HG03442 (cell line): Measurements from ENCODE around the gene PTPRCAP.

Experiments used
- ATAC-seq: cut with Tn5 transposase; IDR thresholded peaks from one replicate; pipeline ENCODE4 v1.9.1; 2021; ENCODE audit warnings: mild to moderate bottlenecking, moderate library complexity; ENCODE audit not compliant: unreplicated experiment

Gene PTPRCAP

DNA sequence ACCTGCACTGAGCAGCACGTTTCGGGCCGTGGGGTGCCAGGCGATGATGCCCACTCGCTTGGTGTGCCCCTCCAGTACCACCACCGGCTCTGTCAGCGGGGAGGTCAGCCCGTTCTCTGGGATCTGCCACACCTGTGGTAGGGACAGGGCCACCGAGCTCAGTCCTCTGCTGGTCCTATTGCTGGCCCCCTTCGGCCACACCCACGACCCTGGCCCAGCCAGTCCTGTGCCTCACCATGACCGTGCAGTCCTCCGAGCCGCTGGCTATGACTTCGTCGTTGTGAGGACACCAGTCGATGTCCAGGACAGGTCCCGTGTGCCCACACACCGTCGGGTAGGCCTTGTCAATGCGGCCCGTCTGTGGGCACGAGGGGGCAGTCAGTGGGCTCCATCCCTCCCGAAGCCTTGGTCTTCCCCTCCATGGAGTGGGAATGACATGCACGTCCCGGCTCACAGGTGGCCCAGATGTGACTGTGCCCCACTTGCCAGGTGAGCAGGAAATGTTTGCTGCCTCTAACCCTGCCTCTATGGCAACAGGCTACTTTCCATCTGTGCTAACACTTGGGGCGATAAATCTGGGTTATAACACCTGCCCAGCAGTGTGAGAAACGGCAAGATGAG is 4.4 kb upstream of the PTPRCAP start:
- no peak for ATAC-seq

DNA sequence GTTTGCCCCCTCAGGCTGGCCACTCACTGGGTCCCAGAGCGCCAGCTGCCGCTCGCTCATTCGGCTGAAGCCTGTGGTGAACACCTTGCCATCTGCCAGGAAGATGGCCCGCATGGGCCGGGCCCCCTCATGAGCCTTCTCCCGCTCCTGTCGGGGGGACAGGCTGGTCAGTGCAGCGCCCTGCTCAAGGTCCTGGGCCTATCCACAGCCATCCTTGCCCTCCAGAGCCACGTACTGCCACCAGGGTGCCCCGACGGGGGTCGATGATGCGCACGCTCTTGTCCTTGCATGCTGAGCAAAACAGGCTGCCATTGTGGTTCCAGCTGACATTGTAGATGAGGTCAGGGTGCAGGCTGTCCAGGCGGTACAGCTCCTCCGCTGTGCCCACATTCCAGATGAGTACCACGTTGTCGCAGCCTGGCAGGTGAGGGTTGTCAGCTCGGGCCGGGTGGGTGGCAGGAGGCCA is 3.6 kb upstream of the PTPRCAP start:
- ATAC-seq, result no peak

DNA sequence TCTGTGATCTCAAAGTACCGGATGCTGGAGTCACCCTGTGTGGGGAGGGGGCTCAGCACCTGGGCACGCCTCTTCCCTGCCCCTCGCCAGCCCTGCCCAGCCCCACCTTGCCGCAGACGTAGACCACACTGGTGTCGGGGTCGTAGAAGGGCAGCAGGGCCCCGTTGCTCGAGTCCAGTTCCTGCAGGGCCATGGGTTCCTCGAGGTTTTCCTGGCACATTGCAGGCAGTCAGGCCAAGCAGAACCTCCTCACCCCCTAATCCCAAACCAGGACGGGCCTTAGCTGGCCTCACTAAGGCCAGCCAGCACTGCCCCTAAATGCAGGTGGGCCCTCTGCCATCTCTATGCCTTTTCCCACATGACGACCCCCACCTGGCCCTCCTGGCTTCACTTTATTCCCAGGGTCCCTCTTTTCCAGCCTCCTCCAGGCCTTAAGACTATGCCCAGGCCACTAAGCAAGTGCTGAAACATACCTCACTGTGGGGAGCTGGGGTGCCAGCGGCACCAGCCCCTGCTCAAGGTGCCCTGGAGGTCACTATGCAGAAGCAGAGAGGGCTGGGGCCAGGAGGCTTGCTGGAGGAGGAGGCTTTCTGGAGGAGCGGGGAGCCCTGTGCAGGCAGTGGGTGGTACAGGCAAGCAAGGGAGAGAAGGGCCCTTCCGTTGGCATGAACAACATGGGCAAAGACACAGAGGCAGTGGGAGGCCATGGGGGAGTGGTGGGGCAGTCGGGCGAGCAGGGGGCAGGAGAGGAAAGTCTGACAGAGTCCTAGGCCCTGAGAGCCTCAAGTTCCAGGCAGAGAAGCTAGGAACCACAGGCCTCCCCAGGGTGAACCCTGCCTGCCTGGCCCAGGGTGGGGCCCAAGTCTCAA is 3.0 kb upstream of the PTPRCAP start:
- no peak for ATAC-seq

DNA sequence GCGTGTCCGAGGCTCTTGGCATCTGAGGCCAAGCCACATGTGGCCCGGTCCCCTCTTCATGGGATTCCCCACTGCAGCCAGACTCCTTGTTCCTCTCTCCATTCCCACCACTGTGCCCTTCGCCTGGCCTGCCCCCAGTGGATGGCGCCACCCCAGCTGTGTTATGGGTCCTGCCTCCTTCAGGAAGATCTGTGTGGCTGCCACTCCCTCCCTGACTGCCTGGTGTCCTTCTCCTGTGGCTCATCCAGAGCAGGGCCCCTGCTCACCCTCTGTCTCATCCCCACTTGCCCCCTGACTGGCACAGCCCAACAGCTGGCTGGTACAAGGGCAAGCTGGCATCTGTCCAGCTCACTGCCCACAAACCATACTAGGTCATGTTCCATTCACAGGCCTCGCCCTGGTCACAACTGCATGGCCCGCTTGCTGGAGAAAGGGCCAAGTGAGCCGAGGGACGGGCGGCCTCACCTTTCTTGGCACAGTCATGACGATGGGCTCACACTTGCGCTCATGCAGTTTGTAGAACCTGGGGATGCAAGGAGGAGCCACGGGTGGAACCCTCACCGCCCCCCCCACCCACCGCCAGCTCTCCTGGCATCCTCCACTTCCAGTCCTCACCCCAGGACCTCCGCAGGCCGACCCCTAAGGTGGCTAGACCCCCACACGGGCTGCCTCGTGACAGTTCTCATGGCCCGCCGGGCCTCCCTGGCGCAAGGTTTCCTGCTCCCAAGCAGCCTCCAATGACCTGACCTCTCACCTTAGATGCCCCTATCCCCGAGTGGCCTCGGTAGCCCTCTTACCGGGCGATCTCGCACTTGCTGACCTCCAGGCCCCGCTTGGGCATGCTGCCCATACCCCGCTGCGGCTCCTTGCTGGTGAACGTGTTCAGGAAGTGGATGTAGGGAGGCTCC is 2.1 kb upstream of the PTPRCAP start:
- no peak for ATAC-seq

DNA sequence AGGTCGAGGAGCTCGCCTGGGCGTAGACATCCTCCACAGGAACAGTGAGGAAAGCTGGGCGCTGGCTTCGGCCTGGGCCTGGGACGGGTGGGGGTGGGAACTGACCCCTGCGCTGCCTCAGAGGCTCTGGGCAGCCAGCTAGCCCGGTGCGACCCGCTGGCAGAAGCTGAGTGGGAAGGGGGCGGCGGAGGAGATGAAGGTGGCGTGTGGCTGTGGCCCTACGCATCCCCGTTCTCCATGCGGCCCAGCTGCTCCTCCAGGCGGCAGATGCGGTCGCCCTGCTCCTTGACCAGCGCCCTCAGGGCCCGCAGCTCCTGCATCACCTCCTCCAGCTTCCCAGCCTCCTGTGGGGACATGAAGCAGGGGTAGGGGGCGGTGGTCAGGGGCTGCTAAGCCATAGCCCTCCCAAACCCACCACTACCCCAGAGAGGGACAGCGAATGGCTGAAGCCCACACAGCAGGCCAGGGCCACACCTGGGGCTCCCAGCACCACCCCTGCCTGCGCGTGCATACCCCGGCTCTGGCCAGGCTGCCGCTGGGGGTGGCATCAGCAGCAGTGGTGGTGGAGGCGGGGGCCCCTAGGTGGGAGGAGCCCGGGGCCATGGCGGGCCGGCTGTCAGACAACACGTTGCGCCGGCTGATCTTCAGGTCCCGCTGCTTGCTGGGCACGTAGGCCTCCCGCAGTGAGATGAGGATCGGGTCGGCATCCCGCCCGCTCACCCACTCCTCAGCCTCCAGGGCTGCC is 848 bp upstream of the PTPRCAP start:
- ATAC-seq, result no peak

DNA sequence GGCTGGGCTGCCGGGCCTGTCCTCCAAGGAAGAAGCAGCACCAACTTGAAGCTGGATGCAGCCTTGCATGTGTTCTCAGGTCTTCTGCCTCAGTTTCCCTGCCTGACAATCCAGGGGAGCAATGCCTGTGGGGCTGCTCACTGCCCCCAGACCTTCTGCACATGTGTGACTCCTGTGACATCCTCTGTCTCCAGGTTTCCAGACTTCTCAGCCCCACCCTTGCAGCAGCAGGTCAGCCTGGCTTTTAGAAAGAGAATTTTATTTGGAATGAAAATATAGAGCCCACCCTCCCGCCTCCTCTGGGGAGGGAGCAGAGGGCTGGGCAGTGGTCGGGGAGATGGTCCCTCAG is 301 bp upstream of the PTPRCAP start:
- no peak for ATAC-seq

DNA sequence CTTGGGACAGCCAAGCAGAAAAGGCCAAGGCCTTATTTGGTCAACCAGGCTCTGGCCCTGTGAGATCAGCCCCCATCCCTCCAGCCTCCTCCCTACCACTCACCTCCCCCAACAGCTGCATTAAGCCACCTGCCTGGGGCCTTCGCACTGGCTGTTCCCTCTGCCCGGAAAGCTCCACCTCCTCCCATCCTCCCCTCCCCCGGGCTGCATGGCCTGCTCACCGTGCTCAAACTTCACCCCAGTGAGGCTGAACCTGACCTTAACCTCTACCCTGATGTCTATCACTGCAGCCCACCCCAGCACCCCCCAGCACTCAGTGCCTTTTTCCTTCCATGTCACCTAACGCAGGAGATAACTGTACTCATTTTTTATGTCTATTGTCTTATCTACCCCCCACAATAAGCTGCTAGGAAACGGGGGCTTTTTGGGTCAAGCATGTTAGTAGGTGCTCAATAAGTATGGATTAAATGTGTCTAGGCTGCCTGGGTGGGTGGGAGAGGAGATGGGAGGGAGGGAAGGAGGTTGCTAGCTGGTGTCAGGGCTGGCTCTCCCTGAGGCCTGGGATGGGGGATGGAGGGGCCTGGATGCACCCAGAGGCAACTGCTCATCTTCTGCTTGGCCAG is 912 bp downstream of the PTPRCAP start:
- ATAC-seq, result no peak

DNA sequence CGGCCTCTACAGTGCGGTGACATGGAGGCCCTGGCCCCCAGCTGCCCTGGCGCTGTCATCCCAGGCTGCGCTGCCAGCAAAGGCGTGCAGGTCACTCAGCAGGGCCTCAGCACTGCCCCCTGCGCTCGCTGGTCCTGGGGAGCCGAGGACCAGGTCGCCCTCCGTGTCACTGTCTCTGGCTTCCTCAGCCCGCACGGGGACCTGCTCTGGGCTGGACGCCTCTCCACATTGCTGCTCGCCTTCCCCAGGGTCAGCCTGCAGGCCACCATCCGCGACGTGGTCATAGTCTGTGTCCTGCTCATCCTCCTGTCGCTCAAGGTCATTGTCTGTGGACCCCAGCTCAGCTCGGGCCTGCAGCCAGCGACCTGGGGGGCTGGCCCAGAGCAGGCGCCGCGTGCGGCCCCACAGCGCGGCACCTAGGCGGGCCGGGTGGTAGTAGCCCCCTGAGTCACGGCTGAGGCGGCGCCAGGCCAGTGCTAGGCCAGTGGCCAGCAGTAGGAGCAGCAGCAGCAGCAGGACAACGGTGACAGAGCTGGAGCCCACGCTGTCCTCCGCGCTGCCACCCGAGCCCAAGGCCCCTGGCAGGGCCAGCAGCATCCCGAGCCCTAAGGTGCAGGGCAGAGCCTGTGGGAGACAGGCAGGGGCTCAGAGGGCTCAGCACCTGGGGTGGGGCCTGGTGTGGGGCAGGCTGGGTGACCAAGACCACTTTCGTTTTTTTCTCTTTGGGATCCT is 1.6 kb downstream of the PTPRCAP start:
- no peak for ATAC-seq

DNA sequence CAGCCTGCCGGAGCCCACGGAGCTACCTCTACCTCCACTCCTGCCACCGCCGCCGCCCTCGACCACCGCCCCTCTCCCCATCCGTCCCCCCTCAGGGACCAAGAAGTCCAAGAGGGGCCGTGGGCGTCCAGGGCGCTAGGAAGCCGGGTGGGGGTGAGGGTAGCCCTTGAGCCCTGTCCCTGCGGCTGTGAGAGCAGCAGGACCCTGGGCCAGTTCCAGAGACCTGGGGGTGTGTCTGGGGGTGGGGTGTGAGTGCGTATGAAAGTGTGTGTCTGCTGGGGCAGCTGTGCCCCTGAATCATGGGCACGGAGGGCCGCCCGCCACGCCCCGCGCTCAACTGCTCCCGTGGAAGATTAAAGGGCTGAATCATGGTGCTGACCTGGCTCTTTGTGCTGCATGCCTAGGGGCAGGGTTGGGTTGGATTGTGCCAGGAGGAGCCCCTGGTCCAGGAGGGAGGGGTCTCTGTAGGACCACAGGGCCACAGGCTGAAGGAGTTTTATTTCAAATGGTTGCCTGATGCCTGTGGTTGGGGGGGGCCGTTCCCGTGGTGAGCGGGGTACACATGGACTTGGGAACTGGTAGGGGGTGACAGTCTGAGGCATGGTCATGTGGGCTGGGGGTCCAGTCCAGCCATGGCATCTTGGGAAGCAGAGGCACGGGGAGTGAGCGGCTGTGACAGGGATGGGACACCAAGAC is 2.3 kb downstream of the PTPRCAP start:
- no peak for ATAC-seq

DNA sequence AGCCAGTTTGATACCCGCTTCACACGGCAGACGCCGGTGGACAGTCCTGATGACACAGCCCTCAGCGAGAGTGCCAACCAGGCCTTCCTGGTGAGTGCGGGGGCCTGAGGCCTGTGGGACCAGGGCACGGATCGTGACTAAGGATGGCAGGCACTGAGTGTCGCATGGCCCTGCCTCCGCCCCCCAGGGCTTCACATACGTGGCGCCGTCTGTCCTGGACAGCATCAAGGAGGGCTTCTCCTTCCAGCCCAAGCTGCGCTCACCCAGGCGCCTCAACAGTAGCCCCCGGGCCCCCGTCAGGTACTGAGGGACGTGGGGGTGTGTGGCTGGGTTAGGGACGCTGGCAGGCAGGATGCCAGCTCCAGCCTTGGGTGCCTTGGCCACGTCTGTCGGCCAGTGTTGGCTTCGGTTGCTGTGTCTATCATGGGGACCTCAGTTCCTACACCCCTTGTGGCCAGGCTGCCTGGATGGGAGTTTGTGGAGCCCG is 3.0 kb downstream of the PTPRCAP start:
- no peak for ATAC-seq

DNA sequence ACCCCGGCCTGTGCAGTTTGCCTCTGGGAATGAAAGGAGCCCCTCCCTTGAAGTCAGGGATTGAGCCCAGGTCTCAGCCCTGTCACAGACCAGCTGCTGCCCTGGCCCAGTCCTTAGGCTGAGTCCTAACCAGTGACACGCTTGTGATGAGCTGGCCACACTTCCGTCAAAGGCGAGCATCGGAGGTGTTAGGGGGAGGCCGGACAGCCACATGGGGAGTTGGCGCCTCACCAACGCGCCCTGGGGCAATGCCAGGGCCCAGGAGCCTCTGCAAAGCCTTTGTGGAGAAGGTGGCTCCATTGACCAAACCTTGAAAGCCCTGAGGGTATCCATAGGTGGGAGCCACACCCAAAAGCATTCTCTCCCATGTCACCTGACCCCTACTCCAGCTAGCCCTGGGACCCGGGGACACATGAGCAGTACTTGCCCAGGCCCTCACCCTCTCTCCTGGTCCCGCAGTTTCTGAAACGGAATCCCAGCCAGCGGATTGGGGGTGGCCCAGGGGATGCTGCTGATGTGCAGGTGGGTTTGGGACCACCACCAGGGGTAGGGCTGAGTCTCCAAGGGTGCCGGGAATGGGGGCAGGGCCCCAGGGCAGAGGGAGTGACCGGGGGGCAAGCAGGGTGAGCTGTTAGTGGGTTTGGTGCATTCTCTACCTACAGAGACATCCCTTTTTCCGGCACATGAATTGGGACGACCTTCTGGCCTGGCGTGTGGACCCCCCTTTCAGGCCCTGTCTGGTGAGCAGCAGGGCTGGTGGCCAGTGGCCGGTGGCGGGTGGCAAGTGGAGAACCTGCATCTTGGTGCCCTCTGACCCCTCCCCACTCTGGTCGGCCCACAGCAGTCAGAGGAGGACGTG is 3.7 kb downstream of the PTPRCAP start:
- ATAC-seq, result no peak

DNA sequence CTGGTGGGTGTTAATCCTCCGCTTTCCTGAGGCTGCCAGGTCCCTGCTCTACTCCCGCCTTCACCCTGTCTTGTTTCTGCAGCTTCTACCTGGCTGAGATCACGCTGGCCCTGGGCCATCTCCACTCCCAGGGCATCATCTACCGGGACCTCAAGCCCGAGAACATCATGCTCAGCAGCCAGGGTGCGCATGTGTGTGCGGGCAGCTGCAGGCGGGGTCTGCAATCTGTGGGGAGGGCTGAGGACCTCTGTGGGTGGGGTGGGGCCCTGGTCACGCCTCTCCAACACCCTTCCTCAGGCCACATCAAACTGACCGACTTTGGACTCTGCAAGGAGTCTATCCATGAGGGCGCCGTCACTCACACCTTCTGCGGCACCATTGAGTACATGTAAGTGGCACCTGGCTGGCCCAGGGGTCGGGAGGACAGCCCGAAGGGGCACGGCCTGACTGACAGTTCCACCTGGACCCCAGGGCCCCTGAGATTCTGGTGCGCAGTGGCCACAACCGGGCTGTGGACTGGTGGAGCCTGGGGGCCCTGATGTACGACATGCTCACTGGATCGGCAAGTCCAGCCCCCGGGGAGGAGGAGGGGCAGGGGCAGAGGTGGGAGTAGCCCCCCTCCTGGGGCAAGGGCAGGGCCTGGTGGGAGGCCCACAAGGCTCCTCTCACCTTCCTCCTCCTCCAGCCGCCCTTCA is 4.7 kb downstream of the PTPRCAP start:
- no peak for ATAC-seq

DNA sequence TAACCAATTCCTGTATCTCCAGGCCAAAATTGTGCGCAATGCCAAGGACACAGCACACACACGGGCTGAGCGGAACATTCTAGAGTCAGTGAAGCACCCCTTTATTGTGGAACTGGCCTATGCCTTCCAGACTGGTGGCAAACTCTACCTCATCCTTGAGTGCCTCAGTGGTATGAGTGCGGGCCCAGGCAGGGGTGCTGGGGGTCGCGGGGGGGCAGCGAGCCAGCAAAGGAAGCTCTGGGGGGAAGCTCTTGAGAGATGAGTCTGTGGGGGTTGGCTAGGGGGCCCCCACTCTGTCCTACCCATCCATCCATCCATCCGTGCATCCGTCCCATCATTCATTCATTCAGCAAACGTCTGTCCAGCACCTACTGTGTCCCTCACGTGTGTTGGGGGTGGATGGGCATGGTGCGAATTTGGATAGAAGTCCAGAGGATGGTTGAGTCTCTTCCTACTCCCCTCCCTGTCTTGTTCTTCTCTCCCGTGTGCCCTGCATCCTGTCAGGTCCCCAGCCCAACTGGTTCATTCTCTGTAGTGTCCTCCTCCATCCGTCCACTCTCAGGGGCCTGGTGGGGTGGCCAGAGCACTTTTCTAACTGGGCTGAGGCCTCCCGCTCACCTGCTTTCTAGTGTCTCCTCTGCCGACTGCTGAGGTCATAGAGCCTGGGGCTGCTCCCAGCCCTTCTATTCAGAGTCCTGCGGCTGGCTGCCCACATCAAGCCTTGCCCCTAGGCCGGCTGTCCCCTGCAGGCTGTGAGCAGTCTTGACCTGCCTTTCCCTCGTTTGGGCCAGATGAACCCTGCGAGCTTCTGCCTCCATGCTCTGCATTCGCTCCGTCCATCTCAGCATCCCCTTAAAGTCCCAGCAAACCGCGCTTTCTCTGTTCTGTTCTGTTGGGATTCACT is 5.9 kb downstream of the PTPRCAP start:
- ATAC-seq, result no peak

DNA sequence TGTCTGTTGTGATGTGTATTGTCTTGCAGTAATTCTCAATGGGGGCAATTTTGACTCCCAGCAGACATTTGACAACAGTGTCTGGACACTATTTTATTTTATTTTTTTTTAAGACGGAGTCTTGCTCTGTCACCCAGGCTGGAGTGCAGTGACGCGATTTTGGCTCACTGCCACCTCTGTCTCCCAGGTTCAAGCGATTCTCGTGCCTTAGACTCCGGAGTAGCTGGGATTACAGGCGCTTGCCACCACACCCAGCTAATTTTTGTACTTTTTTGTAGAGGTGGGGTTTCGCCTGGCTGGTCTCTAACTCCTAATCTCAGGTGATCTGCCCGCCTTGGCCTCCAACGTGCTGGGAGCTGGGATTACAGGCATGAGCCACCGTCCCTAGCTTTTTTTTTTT is 7.8 kb downstream of the PTPRCAP start:
- ATAC-seq, result no peak

DNA sequence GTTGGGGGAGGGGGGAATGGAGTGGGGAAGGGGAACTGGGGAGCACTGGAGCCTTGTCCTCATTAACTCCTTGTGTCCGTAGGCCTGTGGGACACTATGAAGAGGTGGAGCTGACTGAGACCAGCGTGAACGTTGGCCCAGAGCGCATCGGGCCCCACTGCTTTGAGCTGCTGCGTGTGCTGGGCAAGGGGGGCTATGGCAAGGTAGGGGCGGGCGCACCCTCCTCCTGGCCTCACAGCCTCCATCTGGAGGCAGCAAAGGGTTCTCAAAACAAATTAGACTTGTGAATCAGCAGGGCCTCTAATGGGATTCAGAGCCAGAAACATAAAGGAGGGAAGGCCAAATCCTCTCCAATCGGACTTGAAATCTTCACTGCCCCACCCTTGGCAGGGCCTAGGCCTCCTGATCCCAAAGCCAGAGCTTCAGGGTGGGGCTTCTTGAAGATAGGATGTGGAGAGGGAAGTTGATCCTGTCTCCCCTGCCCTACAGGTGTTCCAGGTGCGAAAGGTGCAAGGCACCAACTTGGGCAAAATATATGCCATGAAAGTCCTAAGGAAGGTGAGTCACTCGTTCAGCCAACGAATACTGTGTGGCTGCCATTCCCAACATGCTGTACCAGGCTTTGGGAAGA is 8.3 kb downstream of the PTPRCAP start:
- ATAC-seq, result no peak
